H9 (cell line): ENCODE measurements around the gene SLC25A25. TPM values are rescaled to one million over a fixed set of nuclear protein-coding genes. Genes with fewer than 3 reads are reported as not detected.
A peak's percentile ranks its signal among the peaks of the same experiment; 100 is the strongest.
"Not testable (repeated sequence)": the region's sequence is repeated elsewhere in the genome, so short reads cannot be mapped to it uniquely, and the experiment has no call there.

ENCODE experiments used
- DNase-seq: peaks from one replicate; pipeline ENCODE4 v3.0.0-alpha.2; 2017
- H2AFZ ChIP-seq: one replicate; pipeline ENCODE4 v1.6.1; 2013; ENCODE audit warnings: mild to moderate bottlenecking, low read length, control low read depth, moderate library complexity
- H2AK5ac ChIP-seq: 2 replicates; pipeline ENCODE4 v1.6.1; 2013; ENCODE audit warnings: low read length, control low read depth, mixed read lengths; ENCODE audit not compliant: insufficient read length
- H2BK120ac ChIP-seq: one replicate; pipeline ENCODE4 v1.6.1; 2013; ENCODE audit warnings: low read depth, mild to moderate bottlenecking, low read length, control low read depth, inconsistent platforms; ENCODE audit not compliant: poor library complexity, severe bottlenecking
- H2BK12ac ChIP-seq: 2 replicates; pipeline ENCODE4 v1.6.1; 2013; ENCODE audit warnings: low read length, control low read depth, mixed read lengths, low read depth; ENCODE audit not compliant: insufficient read length
- H2BK15ac ChIP-seq: 2 replicates; pipeline ENCODE4 v1.6.1; 2013; ENCODE audit warnings: low read depth, low read length, control low read depth
- H2BK20ac ChIP-seq: one replicate; pipeline ENCODE4 v1.6.1; 2013; ENCODE audit warnings: low read depth, mild to moderate bottlenecking, low read length, control low read depth, inconsistent platforms; ENCODE audit not compliant: poor library complexity, severe bottlenecking
- H2BK5ac ChIP-seq: 2 replicates; pipeline ENCODE4 v1.6.1; 2013; ENCODE audit warnings: low read length, control low read depth, mixed read lengths; ENCODE audit not compliant: insufficient read length
- H3K14ac ChIP-seq: 2 replicates; pipeline ENCODE4 v1.6.1; 2013; ENCODE audit warnings: low read length, control low read depth; ENCODE audit not compliant: insufficient read depth
- H3K18ac ChIP-seq: 2 replicates; pipeline ENCODE4 v1.6.1; 2013; ENCODE audit warnings: low read depth, mild to moderate bottlenecking, mixed read lengths, low read length, control low read depth; ENCODE audit not compliant: insufficient read length
- H3K23ac ChIP-seq: 2 replicates; pipeline ENCODE4 v1.6.1; 2013; ENCODE audit warnings: low read length, control low read depth, mixed read lengths, low read depth; ENCODE audit not compliant: insufficient read length
- H3K23me2 ChIP-seq: 2 replicates; pipeline ENCODE4 v1.6.1; 2013; ENCODE audit warnings: low read depth, mild to moderate bottlenecking, mixed read lengths, low read length, control low read depth; ENCODE audit not compliant: insufficient read length, poor library complexity, severe bottlenecking
- H3K27ac ChIP-seq: 2 replicates; pipeline ENCODE4 v1.5.1; 2013; ENCODE audit warnings: low read length, control low read depth, mixed read lengths, low read depth; ENCODE audit not compliant: insufficient read length
- H3K27me3 ChIP-seq: 2 replicates; pipeline ENCODE4 v1.6.1; 2013; ENCODE audit warnings: low read length, control low read depth, inconsistent platforms; ENCODE audit not compliant: insufficient read depth
- H3K4ac ChIP-seq: 2 replicates; pipeline ENCODE4 v1.6.1; 2013; ENCODE audit warnings: low read depth, mild to moderate bottlenecking, control low read depth, inconsistent platforms, low read length, moderate library complexity
- H3K4me1 ChIP-seq: 2 replicates; pipeline ENCODE4 v1.6.1; 2013; ENCODE audit warnings: low read length, control low read depth, inconsistent platforms; ENCODE audit not compliant: insufficient read depth
- H3K4me2 ChIP-seq: 2 replicates; pipeline ENCODE4 v1.6.1; 2013; ENCODE audit warnings: low read length, control low read depth, mixed read lengths; ENCODE audit not compliant: insufficient read length, insufficient read depth
- H3K56ac ChIP-seq: 2 replicates; pipeline ENCODE4 v1.6.1; 2013; ENCODE audit warnings: low read depth, mild to moderate bottlenecking, mixed read lengths, low read length, control low read depth; ENCODE audit not compliant: insufficient read length
- H3K79me1 ChIP-seq: 2 replicates; pipeline ENCODE4 v1.6.1; 2013; ENCODE audit warnings: low read depth, mild to moderate bottlenecking, moderate library complexity, low read length, control low read depth, inconsistent platforms; ENCODE audit not compliant: insufficient read depth, poor library complexity, severe bottlenecking
- H3K79me2 ChIP-seq: 2 replicates; pipeline ENCODE4 v1.6.1; 2013; ENCODE audit warnings: low read length, control low read depth, inconsistent platforms; ENCODE audit not compliant: insufficient read depth
- H3K9ac ChIP-seq: 2 replicates; pipeline ENCODE4 v1.6.1; 2013; ENCODE audit warnings: low read length, control low read depth, mixed read lengths; ENCODE audit not compliant: insufficient read length; ENCODE audit errors: extremely low read depth
- H3K9me3 ChIP-seq: one replicate; pipeline ENCODE4 v1.6.1; 2013; ENCODE audit warnings: low read depth, low read length, inconsistent platforms; ENCODE audit not compliant: control insufficient read depth
- H3T11ph ChIP-seq: one replicate; pipeline ENCODE4 v1.6.1; 2013; ENCODE audit warnings: mild to moderate bottlenecking, low read length, control low read depth, inconsistent platforms
- H4K20me1 ChIP-seq: one replicate; pipeline ENCODE4 v1.6.1; 2013; ENCODE audit not compliant: control insufficient read depth, insufficient read length, insufficient read depth
- H4K5ac ChIP-seq: 2 replicates; pipeline ENCODE4 v1.6.1; 2013; ENCODE audit warnings: low read depth, mild to moderate bottlenecking, mixed read lengths, low read length, control low read depth; ENCODE audit not compliant: insufficient read length
- H4K8ac ChIP-seq: replicated peaks from 2 replicates; pipeline ENCODE4 v1.6.1; 2013; ENCODE audit warnings: low read length, control low read depth, mixed read lengths, low read depth; ENCODE audit not compliant: insufficient read length
- H4K91ac ChIP-seq: 2 replicates; pipeline ENCODE4 v1.6.1; 2013; ENCODE audit warnings: low read depth, mild to moderate bottlenecking, moderate library complexity, mixed read lengths, low read length, control low read depth; ENCODE audit not compliant: insufficient read length
- H3K27ac Mint-ChIP-seq, 3 experiments: 2 replicates in 2 of 3; 3 replicates in 1 of 3; pipeline ENCODE4 v1.8.0; 2020 to 2021; ENCODE audit warnings: mixed read lengths in 3 of 3, mild to moderate bottlenecking in 1 of 3, moderate library complexity in 1 of 3
- H3K27me3 Mint-ChIP-seq: 2 replicates; pipeline ENCODE4 v1.8.0; 2021; ENCODE audit warnings: low read depth, mild to moderate bottlenecking, moderate library complexity, mixed read lengths
- H3K36me3 Mint-ChIP-seq, 3 experiments: 2 replicates in 2 of 3; 3 replicates in 1 of 3; pipeline ENCODE4 v1.8.0; 2020 to 2021; ENCODE audit warnings: low read depth in 3 of 3, mixed read lengths in 3 of 3; ENCODE audit not compliant: insufficient read depth in 1 of 3
- H3K4me1 Mint-ChIP-seq, 2 experiments: 2 replicates each; pipeline ENCODE4 v1.8.0; 2020; ENCODE audit warnings: mixed read lengths in 2 of 2
- H3K4me3 Mint-ChIP-seq, 2 experiments: 2 replicates in 1 of 2; 3 replicates in 1 of 2; pipeline ENCODE4 v1.8.0; 2020 to 2021; ENCODE audit warnings: mild to moderate bottlenecking in 2 of 2, mixed read lengths in 2 of 2, moderate library complexity in 1 of 2
- H3K9me3 Mint-ChIP-seq, 2 experiments: 2 replicates in 1 of 2; 3 replicates in 1 of 2; pipeline ENCODE4 v1.8.0; 2020; ENCODE audit warnings: mild to moderate bottlenecking in 2 of 2, mixed read lengths in 2 of 2, moderate library complexity in 1 of 2
- WGBS: extraction: QIAGEN DNeasy Blood & Tissue Kit; methylation state at CpG from one replicate; pipeline ENCODE4 v1.1.7; 2013; ENCODE audit warnings: missing lambda C conversion rate, low lambda C conversion rate, mixed read lengths; ENCODE audit not compliant: insufficient read length; ENCODE audit errors: extremely low coverage; 5-methylcytosine and 5-hydroxymethylcytosine counted together
- total RNA-seq: library from RNA; stranded (reverse); gene quantifications from 2 replicates; pipeline ENCODE4 v1.2.1, GENCODE V29; 2021
- TF ChIP-seq, protein P1 (sequence below): fragments of 200-600 bp; sonication (generic); conservative IDR thresholded peaks from 3 replicates; pipeline ENCODE4 v1.8.0; 2021; ENCODE audit warnings: antibody characterized with exemption, mild to moderate bottlenecking

The SLC25A25 gene
- total RNA-seq, 1 experiment from 2014 or later = 16.9 TPM

DNA sequence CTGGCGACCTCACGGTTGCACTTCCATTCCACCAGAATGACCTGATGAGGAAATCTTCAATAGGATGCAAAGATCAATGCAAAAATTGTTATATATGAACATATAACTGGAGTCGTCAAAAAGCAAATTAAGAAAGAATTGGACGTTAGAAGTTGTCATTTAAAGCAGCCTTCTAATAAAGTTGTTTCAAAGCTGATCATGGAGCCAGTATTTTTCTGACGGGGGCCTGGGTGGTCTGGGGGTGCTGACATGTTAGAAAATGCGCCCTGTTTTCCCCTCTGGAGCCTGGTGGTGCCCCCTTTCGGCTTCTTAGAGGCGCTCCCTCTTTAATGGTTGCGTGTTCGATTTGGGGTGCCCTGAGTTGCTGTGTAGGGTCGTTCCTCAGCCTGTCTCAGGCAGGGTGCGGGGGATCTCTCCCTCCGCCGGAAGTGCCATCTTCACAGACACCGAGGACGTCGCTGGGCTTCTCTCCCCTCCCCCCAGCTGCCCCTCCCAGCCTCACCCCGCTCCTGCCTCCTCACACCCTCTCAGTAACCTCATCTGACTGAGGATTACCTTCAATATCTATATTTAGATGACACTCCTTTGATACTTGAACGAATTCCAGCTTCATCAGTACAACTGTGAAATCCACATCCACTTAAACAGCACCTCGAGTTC, 41.1 kb downstream of the SLC25A25 start:
- no peak overlapping the region for H3K4me2 ChIP-seq
- H2BK5ac ChIP-seq = no peak overlapping the region
- no peak overlapping the region for H3K18ac ChIP-seq
- H4K20me1 ChIP-seq = no peaks in the 10 kb centered on the region
- H3K36me3 Mint-ChIP-seq = peaks cover 15 to 68% (median 38%) of the 10 kb centered on the region in 3 experiments; a peak in 6 of 7 replicates
- no peaks in the 10 kb centered on the region for H3K27me3 Mint-ChIP-seq
- no peak overlapping the region for H3K27ac ChIP-seq
- H3K56ac ChIP-seq = no peak overlapping the region
- no peak overlapping the region for H3T11ph ChIP-seq
- peaks cover 0 to 7% of the 10 kb centered on the region in 2 experiments; a peak in 3 of 4 replicates for H3K4me1 Mint-ChIP-seq
- H3K9me3 ChIP-seq = no peaks in the 10 kb centered on the region
- no peak overlapping the region for H4K91ac ChIP-seq
- H3K27me3 ChIP-seq = no peaks in the 10 kb centered on the region
- H3K79me2 ChIP-seq = no peaks in the 10 kb centered on the region
- no peak overlapping the region for H3K4ac ChIP-seq
- no peaks in the 10 kb centered on the region for H3K4me1 ChIP-seq
- H2BK15ac ChIP-seq = no peak overlapping the region
- H3K9ac ChIP-seq = no peak overlapping the region
- H2AK5ac ChIP-seq = no peak overlapping the region
- peaks cover 0 to 3% of the 10 kb centered on the region in 2 experiments; a peak in 1 of 5 replicates for H3K9me3 Mint-ChIP-seq
- no peak overlapping the region for H3K14ac ChIP-seq
- no peak overlapping the region for H4K5ac ChIP-seq
- TF ChIP-seq, protein P1, sequence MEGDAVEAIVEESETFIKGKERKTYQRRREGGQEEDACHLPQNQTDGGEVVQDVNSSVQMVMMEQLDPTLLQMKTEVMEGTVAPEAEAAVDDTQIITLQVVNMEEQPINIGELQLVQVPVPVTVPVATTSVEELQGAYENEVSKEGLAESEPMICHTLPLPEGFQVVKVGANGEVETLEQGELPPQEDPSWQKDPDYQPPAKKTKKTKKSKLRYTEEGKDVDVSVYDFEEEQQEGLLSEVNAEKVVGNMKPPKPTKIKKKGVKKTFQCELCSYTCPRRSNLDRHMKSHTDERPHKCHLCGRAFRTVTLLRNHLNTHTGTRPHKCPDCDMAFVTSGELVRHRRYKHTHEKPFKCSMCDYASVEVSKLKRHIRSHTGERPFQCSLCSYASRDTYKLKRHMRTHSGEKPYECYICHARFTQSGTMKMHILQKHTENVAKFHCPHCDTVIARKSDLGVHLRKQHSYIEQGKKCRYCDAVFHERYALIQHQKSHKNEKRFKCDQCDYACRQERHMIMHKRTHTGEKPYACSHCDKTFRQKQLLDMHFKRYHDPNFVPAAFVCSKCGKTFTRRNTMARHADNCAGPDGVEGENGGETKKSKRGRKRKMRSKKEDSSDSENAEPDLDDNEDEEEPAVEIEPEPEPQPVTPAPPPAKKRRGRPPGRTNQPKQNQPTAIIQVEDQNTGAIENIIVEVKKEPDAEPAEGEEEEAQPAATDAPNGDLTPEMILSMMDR = no peak
- peak; percentile 25 for DNase-seq
- no peak overlapping the region for H2AFZ ChIP-seq
- WGBS = no CpG with 5 or more reads among the region's 20 CpGs
- no peak overlapping the region for H3K4me3 Mint-ChIP-seq
- H3K79me1 ChIP-seq = no peaks in the 10 kb centered on the region
- H2BK20ac ChIP-seq = no peak overlapping the region
- peak overlapping the region in 1 of 3 experiments; percentile 83; a peak in 2 of 7 replicates for H3K27ac Mint-ChIP-seq
- no peak overlapping the region for H4K8ac ChIP-seq
- no peak overlapping the region for H2BK12ac ChIP-seq
- no peaks in the 10 kb centered on the region for H3K23me2 ChIP-seq
- H3K23ac ChIP-seq = no peak overlapping the region
- H2BK120ac ChIP-seq = no peak overlapping the region

DNA sequence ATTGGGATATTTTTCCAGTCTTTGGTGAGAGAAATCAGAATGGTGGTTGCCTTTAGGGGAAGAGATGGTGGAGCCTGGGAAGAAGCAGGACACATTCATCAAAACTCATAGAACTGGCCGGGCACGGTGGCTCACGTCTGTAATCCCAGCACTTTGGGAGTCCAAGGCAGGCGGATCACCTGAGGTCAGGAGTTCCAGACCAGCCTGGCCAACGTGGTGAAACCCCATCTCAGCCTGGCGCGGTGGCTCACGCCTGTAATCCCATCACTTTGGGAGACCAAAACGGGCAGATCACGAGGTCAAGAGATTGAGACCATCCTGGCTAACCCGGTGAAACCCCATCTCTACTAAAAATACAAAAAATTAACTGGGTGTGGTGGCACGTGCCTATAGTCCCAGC, 43.7 kb downstream of the SLC25A25 start:
- peaks cover 16 to 68% (median 21%) of the 10 kb centered on the region in 3 experiments; a peak in 6 of 7 replicates for H3K36me3 Mint-ChIP-seq
- not testable (repeated sequence) for H3K79me1 ChIP-seq, H3K56ac ChIP-seq, H4K5ac ChIP-seq, H3K14ac ChIP-seq, H2BK12ac ChIP-seq, H3K79me2 ChIP-seq, H4K91ac ChIP-seq, H4K20me1 ChIP-seq, H2AK5ac ChIP-seq, H2BK120ac ChIP-seq, H3K4me3 Mint-ChIP-seq, H3K23ac ChIP-seq, H3K4me1 ChIP-seq, H2AFZ ChIP-seq, H3K4me2 ChIP-seq, H2BK5ac ChIP-seq, H3K9me3 Mint-ChIP-seq, H3K27me3 Mint-ChIP-seq, DNase-seq, H3K4me1 Mint-ChIP-seq, H3K23me2 ChIP-seq, H3K9ac ChIP-seq, H3K9me3 ChIP-seq, H3K27me3 ChIP-seq, H3K27ac ChIP-seq, H2BK15ac ChIP-seq, H3K18ac ChIP-seq, H3K27ac Mint-ChIP-seq, H2BK20ac ChIP-seq, H3K4ac ChIP-seq, H3T11ph ChIP-seq, H4K8ac ChIP-seq
- no CpG with 5 or more reads among the region's 12 CpGs for WGBS
